ENCODE results near the gene C1QTNF6.

DNA sequence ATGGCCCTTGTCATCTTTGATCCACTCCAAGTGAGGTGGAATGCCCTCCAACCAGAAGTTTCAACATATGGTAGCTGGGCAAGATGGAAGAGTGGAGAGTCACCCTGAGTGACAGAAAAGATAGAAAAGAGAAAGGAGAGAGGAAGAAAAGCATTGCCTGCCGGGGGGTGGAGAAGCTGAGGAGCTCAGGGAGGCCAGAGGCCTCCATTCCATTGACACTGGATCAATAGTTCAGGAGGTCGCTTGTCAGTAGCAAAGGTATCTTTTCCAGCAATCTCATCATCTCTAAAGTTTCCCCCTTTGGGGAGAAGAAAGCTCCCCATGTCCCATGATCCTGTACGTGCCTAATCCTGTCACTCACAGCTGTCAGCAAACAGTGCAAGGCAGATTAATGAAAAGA lies 6.7 kb upstream of the C1QTNF6 start:
- TF ChIP-seq POLR2A (IDR thresholded peaks at IDR 0.05; ENCODE audit: low read length) (no peak), GATA1 (IDR thresholded peaks at IDR 0.05; ENCODE audit: low read depth, low read length) (no peak)
